H1 (cell line): ENCODE data around the gene HMSD. TPM values are rescaled to one million over a fixed set of nuclear protein-coding genes. Genes with fewer than 3 reads are reported as not detected.

Experiments
- CTCF ChIA-PET: fragments of 300-600 bp; sonication (Branson Sonifier 250); formaldehyde crosslinking; loops from one replicate; lab custom pipeline; 2021; ENCODE audit not compliant: partially characterized antibody; lab: Charles Lee
- POLR2A ChIA-PET: fragments of 300-600 bp; sonication (Branson Sonifier 250); formaldehyde crosslinking; loops from one replicate; lab custom pipeline; 2021; ENCODE audit warnings: inconsistent platforms; ENCODE audit not compliant: partially characterized antibody; lab: Charles Lee
- DNase-seq, 2 experiments: peaks; one replicate each; pipeline versions ENCODE4 v3.0.0 to v3.0.0-alpha.2; 2010 to 2022; ENCODE audit warnings: low spot score in 2 of 2, low read depth in 1 of 2, mixed read lengths in 1 of 2
- FAIRE-seq: peaks from 2 replicates; lab custom pipeline; 2011; peaks lifted over from hg19 to GRCh38; lab: Jason Lieb, UNC
- H2AFZ ChIP-seq: 2 replicates; pipeline ENCODE4 v1.8.1; 2012; ENCODE audit warnings: low read length, inconsistent platforms
- H2AK5ac ChIP-seq: 2 replicates; pipeline ENCODE4 v1.6.1; 2013; ENCODE audit warnings: low read depth, low read length
- H2BK120ac ChIP-seq: replicated peaks from 2 replicates; pipeline ENCODE3; 2013; ENCODE audit warnings: low read depth, low read length, inconsistent platforms
- H2BK12ac ChIP-seq: 2 replicates; pipeline ENCODE4 v1.6.1; 2013; ENCODE audit warnings: low read depth, low read length
- H2BK15ac ChIP-seq: 2 replicates; pipeline ENCODE4 v1.6.1; 2013; ENCODE audit warnings: low read length
- H2BK20ac ChIP-seq: 2 replicates; pipeline ENCODE4 v1.6.1; 2013; ENCODE audit warnings: low read length
- H2BK5ac ChIP-seq: 2 replicates; pipeline ENCODE4 v1.6.1; 2013; ENCODE audit warnings: low read depth, low read length
- H3K14ac ChIP-seq: 2 replicates; pipeline ENCODE4 v1.6.1; 2013; ENCODE audit warnings: inconsistent platforms; ENCODE audit not compliant: insufficient read length
- H3K18ac ChIP-seq: 2 replicates; pipeline ENCODE4 v1.6.1; 2013; ENCODE audit warnings: low read length; ENCODE audit errors: extremely low read depth
- H3K23ac ChIP-seq: 2 replicates; pipeline ENCODE4 v1.6.1; 2013; ENCODE audit warnings: inconsistent platforms; ENCODE audit not compliant: insufficient read length
- H3K23me2 ChIP-seq: 2 replicates; pipeline ENCODE4 v1.6.1; 2013; ENCODE audit warnings: low read depth, low read length
- H3K27ac ChIP-seq: 2 replicates; pipeline ENCODE4 v1.6.1; 2011; ENCODE audit warnings: low read depth, low read length, inconsistent platforms
- H3K27me3 ChIP-seq, 4 experiments: replicated peaks in 1 of 4; 1 replicate in 1 of 4; 2 replicates in 3 of 4; pipeline versions ENCODE4 v1.6.1 to v1.8.1; 2011 to 2013; ENCODE audit warnings: low read length in 3 of 4, mild to moderate bottlenecking in 3 of 4, inconsistent platforms in 2 of 4, mixed read lengths in 2 of 4, moderate library complexity in 1 of 4; ENCODE audit not compliant: control insufficient read depth in 3 of 4, insufficient read depth in 3 of 4; ENCODE audit errors: extremely low read depth in 1 of 4
- H3K36me3 ChIP-seq, 4 experiments: 2 replicates each; pipeline versions ENCODE4 v1.6.1 to v1.8.1; 2011 to 2013; ENCODE audit warnings: mild to moderate bottlenecking in 4 of 4, low read length in 3 of 4, moderate library complexity in 2 of 4, control low read depth in 1 of 4, inconsistent platforms in 1 of 4; ENCODE audit not compliant: insufficient read depth in 4 of 4, control insufficient read depth in 2 of 4
- H3K4ac ChIP-seq: replicated peaks from 2 replicates; pipeline ENCODE3; 2013; ENCODE audit warnings: low read length, low read depth, mixed read lengths, inconsistent platforms; ENCODE audit not compliant: insufficient read length
- H3K4me1 ChIP-seq, 4 experiments: replicated peaks in 1 of 4; 1 replicate in 1 of 4; 2 replicates in 3 of 4; pipeline versions ENCODE4 v1.6.1 to v1.8.1; 2011 to 2013; ENCODE audit warnings: low read length in 3 of 4, inconsistent platforms in 2 of 4, mixed read lengths in 1 of 4; ENCODE audit not compliant: insufficient read depth in 4 of 4, control insufficient read depth in 3 of 4
- H3K4me2 ChIP-seq, 2 experiments: 2 replicates each; pipeline versions ENCODE4 v1.6.1 to v1.8.1; 2011 to 2013; ENCODE audit warnings: low read depth in 2 of 2, low read length in 2 of 2, control low read depth in 1 of 2, inconsistent platforms in 1 of 2, mild to moderate bottlenecking in 1 of 2; ENCODE audit not compliant: insufficient read depth in 1 of 2
- H3K4me3 ChIP-seq, 4 experiments: fragments of 200-600, 300-600 bp in 1 of 4; sonication (generic), shearing (Covaris generic), sonication (Bioruptor Twin) in 1 of 4; 2 replicates each; pipeline versions ENCODE4 v1.5.1 to v1.8.1; 2011 to 2016; ENCODE audit warnings: low read length in 4 of 4, low read depth in 3 of 4, control low read depth in 2 of 4, inconsistent platforms in 2 of 4, mild to moderate bottlenecking in 2 of 4, mixed read lengths in 1 of 4, moderate library complexity in 1 of 4; ENCODE audit not compliant: insufficient read depth in 2 of 4; ENCODE audit errors: extremely low read depth in 1 of 4
- H3K56ac ChIP-seq: replicated peaks from 2 replicates; pipeline ENCODE3; 2013; ENCODE audit warnings: low read depth, mild to moderate bottlenecking, mixed read lengths, low read length, inconsistent platforms; ENCODE audit not compliant: insufficient read length
- H3K79me1 ChIP-seq: 2 replicates; pipeline ENCODE4 v1.6.1; 2013; ENCODE audit warnings: low read depth, low read length, control low read depth
- H3K79me2 ChIP-seq, 2 experiments: 2 replicates each; pipeline versions ENCODE4 v1.6.1 to v1.8.1; 2012 to 2013; ENCODE audit warnings: low read length in 2 of 2, mild to moderate bottlenecking in 2 of 2, inconsistent platforms in 1 of 2; ENCODE audit not compliant: insufficient read depth in 2 of 2, control insufficient read depth in 1 of 2
- H3K9ac ChIP-seq, 4 experiments: replicated peaks in 1 of 4; 1 replicate in 1 of 4; 2 replicates in 3 of 4; pipeline versions ENCODE4 v1.6.1 to v1.8.1; 2011 to 2013; ENCODE audit warnings: low read depth in 3 of 4, low read length in 3 of 4, control low read depth in 2 of 4, mild to moderate bottlenecking in 2 of 4, moderate library complexity in 2 of 4, inconsistent platforms in 1 of 4; ENCODE audit errors: extremely low read depth in 1 of 4
- H3K9me3 ChIP-seq, 2 experiments: 2 replicates each; pipeline versions ENCODE4 v1.6.1 to v1.8.1; 2012 to 2013; ENCODE audit warnings: mild to moderate bottlenecking in 2 of 2, moderate library complexity in 2 of 2, control low read depth in 1 of 2, inconsistent platforms in 1 of 2, low read depth in 1 of 2, low read length in 1 of 2, mixed read lengths in 1 of 2; ENCODE audit not compliant: insufficient read depth in 2 of 2
- H4K20me1 ChIP-seq, 2 experiments: replicated peaks in 1 of 2; 2 replicates each; pipeline versions ENCODE3 to v1.8.1; 2011 to 2013; ENCODE audit warnings: inconsistent platforms in 2 of 2, low read length in 2 of 2, mild to moderate bottlenecking in 1 of 2; ENCODE audit not compliant: insufficient read depth in 2 of 2, control insufficient read depth in 1 of 2
- H4K5ac ChIP-seq: 2 replicates; pipeline ENCODE4 v1.6.1; 2013; ENCODE audit warnings: low read length, low read depth, mixed read lengths, inconsistent platforms; ENCODE audit not compliant: insufficient read length
- H4K8ac ChIP-seq: 2 replicates; pipeline ENCODE4 v1.8.0; 2013; ENCODE audit warnings: mild to moderate bottlenecking, moderate library complexity, low read length, inconsistent platforms; ENCODE audit not compliant: insufficient read depth; ENCODE audit errors: extremely low read depth
- H4K91ac ChIP-seq: replicated peaks from 2 replicates; pipeline ENCODE3; 2013; ENCODE audit warnings: low read length, mixed read lengths, inconsistent platforms; ENCODE audit not compliant: insufficient read length
- ASH2L ChIP-seq: fragments of 200-600, 300-600 bp; sonication (generic); IDR thresholded peaks from one replicate; pipeline ENCODE4 v1.7.1; 2017; ENCODE audit warnings: low read length
- CEBPB ChIP-seq: IDR thresholded peaks from 2 replicates; pipeline ENCODE4 v1.6.1; 2012; ENCODE audit warnings: low read depth, low read length
- CHD2 ChIP-seq: IDR thresholded peaks from 2 replicates; pipeline ENCODE4 v1.6.1; 2012; ENCODE audit warnings: low read length, improper control_type of control experiment
- PHF8 ChIP-seq: fragments of 200-600 bp; sonication (generic); conservative IDR thresholded peaks from 2 replicates; pipeline ENCODE4 v1.7.1; 2012; ENCODE audit warnings: low read depth, mild to moderate bottlenecking, inconsistent platforms, low read length, moderate library complexity
- SAP30 ChIP-seq: fragments of 300-600 bp; sonication (generic); IDR thresholded peaks from 2 replicates; pipeline ENCODE4 v1.7.1; 2012; ENCODE audit warnings: low read length, moderate library complexity, mild to moderate bottlenecking, inconsistent platforms; ENCODE audit not compliant: insufficient read depth, insufficient replicate concordance
- USF2 ChIP-seq: IDR thresholded peaks from 2 replicates; pipeline ENCODE4 v1.6.1; 2011; ENCODE audit warnings: low read length, improper control_type of control experiment
- ZNF274 ChIP-seq: IDR thresholded peaks from 2 replicates; pipeline ENCODE4 v1.7.0; 2012; ENCODE audit warnings: low read length, borderline replicate concordance; ENCODE audit errors: extremely low read depth
- WGBS, 2 experiments: shearing (Covaris generic) in 1 of 2; methylation state at CpG; one replicate each; pipeline versions ENCODE4 v1.1.6 to v1.1.7; 2013 to 2015; ENCODE audit warnings: low lambda C conversion rate in 2 of 2, mixed read lengths in 2 of 2, inconsistent platforms in 1 of 2, low coverage in 1 of 2, missing lambda C conversion rate in 1 of 2; ENCODE audit not compliant: insufficient replicate concordance in 2 of 2, insufficient coverage in 1 of 2, insufficient read length in 1 of 2; ENCODE audit errors: extremely low coverage in 1 of 2, missing lambda C conversion rate in 1 of 2; 5-methylcytosine and 5-hydroxymethylcytosine counted together
- polyA plus RNA-seq, 7 experiments: library from polyadenylated mRNA; depleted of rRNA in 3 of 7; stranded (reverse) in 5 of 7; unstranded in 2 of 7; fragments of >200 nt in 5 of 7; fragments of 200-250 nt in 2 of 7; gene quantifications; 1 replicate in 5 of 7; 2 replicates in 1 of 7; 4 replicates in 1 of 7; pipeline versions ENCODE4 v1.2.1 to v1.2.3, GENCODE V29; 2011 to 2013; ENCODE audit warnings: missing spikeins in 2 of 7, mixed read lengths in 2 of 7
- total RNA-seq: library from RNA; stranded (reverse); fragmentation: NEBNext Ultra II Directional; extraction: Animal tissue kit (Norgen Biotek cat#: 25700); gene quantifications from 2 replicates; pipeline ENCODE4 v1.2.1, GENCODE V29; 2021
- TF ChIP-seq, protein P1 (sequence below): IDR thresholded peaks from 2 replicates; pipeline ENCODE4 v1.6.1; 2012; ENCODE audit warnings: inconsistent platforms
- TF ChIP-seq, protein P2 (sequence below): IDR thresholded peaks from 2 replicates; pipeline ENCODE4 v1.6.1; 2012; ENCODE audit warnings: low read length, inconsistent platforms

Gene HMSD
- total and polyA plus RNA-seq, 2 of the 8 experiments (the other 6 are each of a cell fraction or from before 2014, with no cell fraction given): 1.3 to 3.0 TPM

DNA sequence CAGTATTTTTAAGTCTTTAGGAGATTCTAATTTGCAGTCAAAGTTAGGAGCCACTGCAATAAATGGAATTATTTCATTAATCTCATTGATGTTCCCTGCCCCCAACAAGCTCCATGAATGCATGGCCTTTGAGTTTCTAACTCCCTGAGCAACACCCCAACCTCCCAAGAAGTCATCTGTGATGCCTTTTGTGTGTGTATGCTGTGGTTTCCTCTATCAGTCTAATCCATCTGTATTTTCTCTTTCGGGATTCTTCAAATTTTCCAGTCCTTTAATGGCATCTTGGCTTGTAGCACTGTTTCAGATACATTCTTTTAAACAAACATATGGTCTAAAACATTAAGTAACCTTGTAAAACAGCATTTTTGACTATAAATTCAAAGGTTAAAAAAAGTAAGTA, 24.6 kb upstream of the HMSD start:
- no peak overlapping the region for H3K4me2 ChIP-seq
- FAIRE-seq: no peak
- no peak overlapping the region for H2BK15ac ChIP-seq
- no peak for DNase-seq
- no peaks in the 10 kb centered on the region for H3K36me3 ChIP-seq
- H3K79me1 ChIP-seq: no peaks in the 10 kb centered on the region
- no peak overlapping the region for H3K9ac ChIP-seq
- CTCF ChIA-PET: interaction anchor here (2.4 kb wide), 1 partner anchor 11 kb away, joined by 12 read pairs; no protein-coding TSS in a partner anchor
- 96% methylated on average over 1 of the region's 1 CpG; no CpG with 5 or more reads in 1 of the 2 experiments for WGBS, 2 experiments
- no peak overlapping the region for H2BK12ac ChIP-seq
- H4K5ac ChIP-seq: no peak overlapping the region
- H3K4me1 ChIP-seq: no peaks in the 10 kb centered on the region
- H3K27me3 ChIP-seq: no peaks in the 10 kb centered on the region
- H3K18ac ChIP-seq: no peak overlapping the region
- no peak overlapping the region for H2BK120ac ChIP-seq
- no peaks in the 10 kb centered on the region for H3K23me2 ChIP-seq
- no peaks in the 10 kb centered on the region for H4K20me1 ChIP-seq
- H3K9me3 ChIP-seq: no peaks in the 10 kb centered on the region
- H2BK20ac ChIP-seq: no peak overlapping the region
- no peak overlapping the region for H2AK5ac ChIP-seq
- H3K14ac ChIP-seq: no peak overlapping the region
- H2AFZ ChIP-seq: no peak overlapping the region
- H3K23ac ChIP-seq: no peak overlapping the region
- POLR2A ChIA-PET: interaction anchor here (1.0 kb wide), 1 partner anchor 9 kb away, joined by 3 read pairs; no protein-coding TSS in a partner anchor
- H4K8ac ChIP-seq: no peak overlapping the region
- H3K27ac ChIP-seq: no peak overlapping the region
- TF ChIP-seq, protein P1, sequence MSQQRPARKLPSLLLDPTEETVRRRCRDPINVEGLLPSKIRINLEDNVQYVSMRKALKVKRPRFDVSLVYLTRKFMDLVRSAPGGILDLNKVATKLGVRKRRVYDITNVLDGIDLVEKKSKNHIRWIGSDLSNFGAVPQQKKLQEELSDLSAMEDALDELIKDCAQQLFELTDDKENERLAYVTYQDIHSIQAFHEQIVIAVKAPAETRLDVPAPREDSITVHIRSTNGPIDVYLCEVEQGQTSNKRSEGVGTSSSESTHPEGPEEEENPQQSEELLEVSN: no peak
- TF ChIP-seq, protein P2, sequence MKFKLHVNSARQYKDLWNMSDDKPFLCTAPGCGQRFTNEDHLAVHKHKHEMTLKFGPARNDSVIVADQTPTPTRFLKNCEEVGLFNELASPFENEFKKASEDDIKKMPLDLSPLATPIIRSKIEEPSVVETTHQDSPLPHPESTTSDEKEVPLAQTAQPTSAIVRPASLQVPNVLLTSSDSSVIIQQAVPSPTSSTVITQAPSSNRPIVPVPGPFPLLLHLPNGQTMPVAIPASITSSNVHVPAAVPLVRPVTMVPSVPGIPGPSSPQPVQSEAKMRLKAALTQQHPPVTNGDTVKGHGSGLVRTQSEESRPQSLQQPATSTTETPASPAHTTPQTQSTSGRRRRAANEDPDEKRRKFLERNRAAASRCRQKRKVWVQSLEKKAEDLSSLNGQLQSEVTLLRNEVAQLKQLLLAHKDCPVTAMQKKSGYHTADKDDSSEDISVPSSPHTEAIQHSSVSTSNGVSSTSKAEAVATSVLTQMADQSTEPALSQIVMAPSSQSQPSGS: no peak
- TF ChIP-seq USF2 (no peak), CEBPB (no peak), PHF8 (no peak), ZNF274 (no peak), SAP30 (no peak), CHD2 (no peak), ASH2L (no peak)
- TF ChIP-seq, all 59 proteins: peak for 0
- Histone ChIP-seq H3K4me3 (no peak overlapping the region), H3K56ac (no peak overlapping the region), H4K91ac (no peak overlapping the region), H3K4ac (no peak overlapping the region), H3K79me2 (no peaks in the 10 kb centered on the region), H2BK5ac (no peak overlapping the region)
